A549 treated with CpdA at 1 μM for 4 hours (cell line): ENCODE data around the gene DBET. TPM values are rescaled to one million over a fixed set of nuclear protein-coding genes. Genes with fewer than 3 reads are reported as not detected.

Source experiments
- total RNA-seq: library from RNA; stranded (reverse); fragments of 200-300 nt; extraction: Qiagen RNA extraction; gene quantifications from 5 replicates; pipeline ENCODE4 v1.2.3, GENCODE V29; 2022; ENCODE audit warnings: low read depth

The DBET gene
- total RNA-seq = not detected in 5 replicates

DNA sequence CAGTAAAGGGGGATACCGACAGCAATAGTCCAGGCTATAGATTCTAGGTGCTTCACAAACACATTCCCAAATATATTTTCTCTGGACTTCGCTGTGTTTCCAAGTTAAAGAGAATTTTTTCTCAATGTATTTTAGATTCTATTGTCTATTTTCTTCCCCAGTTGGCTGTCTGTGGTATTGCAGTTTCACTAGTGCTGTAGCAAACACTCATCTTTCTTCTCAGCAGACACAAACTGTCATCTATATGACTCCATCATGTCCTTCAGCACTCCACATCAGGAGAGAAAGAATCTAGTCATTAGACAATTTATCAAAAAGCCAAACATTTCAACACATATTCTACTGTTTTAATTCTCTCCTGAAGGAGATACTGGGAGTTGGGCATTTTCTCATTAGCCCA is at the start of gene DBET:
DBET (plus strand) TSS at position 161 of the 400 bp plus-strand sequence.

DNA sequence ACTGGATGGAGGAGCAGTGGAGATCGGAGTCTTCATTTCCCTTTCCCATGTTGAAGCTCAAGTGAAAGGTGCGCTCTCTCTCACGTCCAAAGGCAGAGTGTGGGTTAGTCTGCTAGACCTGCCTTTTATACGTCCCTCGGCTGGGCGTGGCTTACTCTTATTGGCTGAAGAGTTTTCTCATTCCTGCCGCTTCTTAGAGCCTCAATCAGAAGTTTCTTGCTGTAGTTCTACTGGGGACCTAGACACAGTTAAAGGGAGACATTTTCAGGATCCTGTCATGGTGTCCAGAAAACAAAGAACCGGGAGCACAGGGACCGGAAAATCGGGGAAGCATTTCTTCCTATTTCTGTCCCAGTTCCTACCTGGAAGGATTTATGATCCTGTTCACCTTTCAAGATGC is 37.1 kb upstream of the DBET start, which contains the start of gene FRG2:
FRG2 (minus strand) TSS at position 101 of the 400 bp plus-strand sequence; CDS start at position 49, 52 bp downstream.

Other genes with a start within 250 kb of the DBET start
- gene FRG1, start 123.6 kb upstream of the DBET start, total RNA-seq = 35.1 to 44.7 TPM (median 39.6 TPM) in 5 replicates
- 0.02 to 0.08 TPM in 2 of 5 replicates, not detected in the others for gene FRG2, start 37.2 kb upstream of the DBET start, total RNA-seq
- gene DUX4, start 109.3 kb downstream of the DBET start, total RNA-seq = not detected in 5 replicates